HG03575 (cell line): ENCODE data around the gene C17orf114.

Source experiments
- ATAC-seq: cut with Tn5 transposase; IDR thresholded peaks from one replicate; pipeline ENCODE4 v1.9.1; 2021; ENCODE audit not compliant: unreplicated experiment, insufficient number of reproducible peaks, low FRiP score; ENCODE audit errors: extremely low read depth

Gene C17orf114

GRCh38 chr17:4789951-4790704, 12.0 kb downstream of the C17orf114 start:
- no peak for ATAC-seq

GRCh38 chr17:4789701-4789950, 12.5 kb downstream of the C17orf114 start:
- no peak for ATAC-seq

GRCh38 chr17:4788807-4789700, 13.1 kb downstream of the C17orf114 start, which contains the start of gene GLTPD2:
Gene GLTPD2 (plus strand): TSS chr17:4788964. CDS start chr17:4789012, 48 bp downstream.
- ATAC-seq = no peak

- no peak for ATAC-seq
Measured at GRCh38 chr17:4788159-4788806, 13.8 kb downstream of the C17orf114 start.

- no peak for ATAC-seq
Measured at GRCh38 chr17:4786516-4786915, 15.6 kb downstream of the C17orf114 start.

GRCh38 chr17:4786106-4786511, 16.0 kb downstream of the C17orf114 start, which contains the start of gene VMO1:
Gene VMO1 (minus strand): TSS chr17:4786364. CDS start chr17:4786352, 12 bp downstream.
- no peak for ATAC-seq

- ATAC-seq = no peak
Measured at GRCh38 chr17:4785311-4786105, 16.6 kb downstream of the C17orf114 start.

- no peak for ATAC-seq
Measured at GRCh38 chr17:4782652-4783051, 19.5 kb downstream of the C17orf114 start.

- ATAC-seq = no peak
Measured at GRCh38 chr17:4780325-4780955, 21.7 kb downstream of the C17orf114 start.

- no peak for ATAC-seq
Measured at GRCh38 chr17:4777969-4778760, 24.0 kb downstream of the C17orf114 start.

GRCh38 chr17:4772235-4772613, 29.9 kb downstream of the C17orf114 start:
- ATAC-seq = no peak

GRCh38 chr17:4771519-4772234, 30.5 kb downstream of the C17orf114 start, which contains the start of gene TM4SF5:
Gene TM4SF5 (plus strand): TSS chr17:4771886. CDS start chr17:4771923, 37 bp downstream.
- ATAC-seq = no peak

- no peak for ATAC-seq
Measured at GRCh38 chr17:4769628-4770027, 32.5 kb downstream of the C17orf114 start.

GRCh38 chr17:4768298-4768697, 33.8 kb downstream of the C17orf114 start:
- no peak for ATAC-seq

GRCh38 chr17:4766723-4767122, 35.4 kb downstream of the C17orf114 start:
- ATAC-seq = no peak

- no peak for ATAC-seq
Measured at GRCh38 chr17:4766201-4766600, 35.9 kb downstream of the C17orf114 start.

- ATAC-seq = no peak
Measured at GRCh38 chr17:4764595-4764994, 37.5 kb downstream of the C17orf114 start.
